Ishikawa (cell line): Measurements from ENCODE around the gene LBHD2.

Experiments
- CEBPB ChIP-seq: IDR thresholded peaks from 2 replicates; pipeline ENCODE4 v1.6.1; 2012
- CREB1 ChIP-seq: IDR thresholded peaks from 2 replicates; pipeline ENCODE4 v1.6.1; 2012; ENCODE audit warnings: low read depth
- EGR1 ChIP-seq: IDR thresholded peaks from 2 replicates; pipeline ENCODE4 v1.6.1; 2012
- EP300 ChIP-seq: IDR thresholded peaks from 2 replicates; pipeline ENCODE4 v1.6.1; 2012; ENCODE audit warnings: borderline replicate concordance
- FOXM1 ChIP-seq: IDR thresholded peaks from 2 replicates; pipeline ENCODE4 v1.6.1; 2012; ENCODE audit warnings: low read depth, borderline replicate concordance
- MAX ChIP-seq: IDR thresholded peaks from 2 replicates; pipeline ENCODE4 v1.6.1; 2012
- NFIC ChIP-seq: IDR thresholded peaks from 2 replicates; pipeline ENCODE4 v1.6.1; 2012
- RAD21 ChIP-seq: IDR thresholded peaks from 2 replicates; pipeline ENCODE4 v1.6.1; 2012; ENCODE audit warnings: low read depth
- REST ChIP-seq: IDR thresholded peaks from 2 replicates; pipeline ENCODE4 v1.6.1; 2012; ENCODE audit warnings: low read depth, mild to moderate bottlenecking
- TAF1 ChIP-seq: IDR thresholded peaks from 2 replicates; pipeline ENCODE4 v1.6.1; 2012; ENCODE audit warnings: low read depth, mild to moderate bottlenecking
- TCF12 ChIP-seq: IDR thresholded peaks from 2 replicates; pipeline ENCODE4 v1.6.1; 2012; ENCODE audit warnings: low read depth
- TEAD4 ChIP-seq: IDR thresholded peaks from 2 replicates; pipeline ENCODE4 v1.6.1; 2012
- USF1 ChIP-seq: IDR thresholded peaks from 2 replicates; pipeline ENCODE4 v1.6.1; 2012
- YY1 ChIP-seq: IDR thresholded peaks from 2 replicates; pipeline ENCODE4 v1.6.1; 2012; ENCODE audit warnings: low read depth
- ZBTB7A ChIP-seq: IDR thresholded peaks from 2 replicates; pipeline ENCODE4 v1.6.1; 2012; ENCODE audit warnings: low read depth

Gene LBHD2

GRCh38 chr14:103081951-103082350 lies 2.1 kb upstream of the LBHD2 start:
- no peak for TF ChIP-seq EP300
- TF ChIP-seq YY1 = no peak
- TF ChIP-seq EGR1 = no peak
- TF ChIP-seq CEBPB = no peak
- no peak for TF ChIP-seq TAF1
- TF ChIP-seq TCF12 = no peak
- TF ChIP-seq TEAD4 = no peak
- no peak for TF ChIP-seq MAX
- no peak for TF ChIP-seq USF1
- TF ChIP-seq RAD21 = no peak
- no peak for TF ChIP-seq ZBTB7A
- no peak for TF ChIP-seq FOXM1

- TF ChIP-seq NFIC = no peak
- no peak for TF ChIP-seq CREB1
- no peak for TF ChIP-seq FOXM1
- TF ChIP-seq MAX = no peak
- TF ChIP-seq ZBTB7A = no peak
Observed at GRCh38 chr14:103085106-103086091, 1.4 kb downstream of the LBHD2 start.

GRCh38 chr14:103086771-103087342 lies 2.8 kb downstream of the LBHD2 start:
- TF ChIP-seq NFIC = no peak
- no peak for TF ChIP-seq RAD21
- TF ChIP-seq TAF1 = no peak
- TF ChIP-seq USF1 = no peak
- TF ChIP-seq YY1 = no peak
- TF ChIP-seq CREB1 = no peak
- no peak for TF ChIP-seq EP300
- TF ChIP-seq TCF12 = no peak
- no peak for TF ChIP-seq MAX
- TF ChIP-seq REST = no peak
- TF ChIP-seq FOXM1 = no peak

- TF ChIP-seq TAF1 (no peak), ZBTB7A (no peak), CREB1 (no peak), USF1 (no peak), CEBPB (no peak), YY1 (no peak), EP300 (no peak), TEAD4 (no peak), FOXM1 (no peak), NFIC (no peak), TCF12 (no peak), REST (no peak)
Observed at GRCh38 chr14:103087343-103087835, 3.4 kb downstream of the LBHD2 start.

GRCh38 chr14:103088921-103089320 lies 4.9 kb downstream of the LBHD2 start:
- no peak for TF ChIP-seq TEAD4
- TF ChIP-seq EGR1 = no peak
- TF ChIP-seq YY1 = no peak
- TF ChIP-seq MAX = no peak
- no peak for TF ChIP-seq ZBTB7A
- TF ChIP-seq CEBPB = no peak
- TF ChIP-seq EP300 = no peak
- TF ChIP-seq USF1 = no peak
- TF ChIP-seq REST = no peak
- no peak for TF ChIP-seq FOXM1
- TF ChIP-seq RAD21 = no peak
- no peak for TF ChIP-seq TAF1
- no peak for TF ChIP-seq NFIC
- TF ChIP-seq CREB1 = no peak
